IgD-negative memory B cell (primary cell): ENCODE measurements around the gene PTER. TPM values are rescaled to one million over a fixed set of nuclear protein-coding genes. Genes with fewer than 3 reads are reported as not detected.

ENCODE experiments used
- H3K27ac Mint-ChIP-seq, 3 donors: one replicate each; pipeline ENCODE4 v1.8.0; 2020 to 2022; ENCODE audit warnings: mild to moderate bottlenecking in 3 of 3, mixed read lengths in 3 of 3, moderate library complexity in 1 of 3
- H3K27me3 Mint-ChIP-seq: one replicate; pipeline ENCODE4 v1.8.0; 2021; ENCODE audit warnings: mixed read lengths
- H3K36me3 Mint-ChIP-seq: one replicate; pipeline ENCODE4 v1.8.0; 2020; ENCODE audit warnings: mild to moderate bottlenecking, mixed read lengths
- H3K4me1 Mint-ChIP-seq, 3 donors: one replicate each; pipeline ENCODE4 v1.8.0; 2020 to 2022; ENCODE audit warnings: mixed read lengths in 3 of 3, mild to moderate bottlenecking in 1 of 3
- H3K4me3 Mint-ChIP-seq, 4 donors: one replicate each; pipeline ENCODE4 v1.8.0; 2020 to 2022; ENCODE audit warnings: mild to moderate bottlenecking in 4 of 4, mixed read lengths in 4 of 4, moderate library complexity in 3 of 4
- H3K9me3 Mint-ChIP-seq, 3 donors: one replicate each; pipeline ENCODE4 v1.8.0; 2020 to 2021; ENCODE audit warnings: mixed read lengths in 3 of 3, mild to moderate bottlenecking in 1 of 3
- polyA plus RNA-seq: library from polyadenylated mRNA; unstranded; fragments of 300-500 nt; fragmentation: Illumina TruSeq; gene quantifications from one replicate; pipeline ENCODE4 v1.2.3, GENCODE V29; 2021

PTER gene
- polyA plus RNA-seq, 1 donor from 2014 or later = 11.8 TPM

- H3K4me1 Mint-ChIP-seq = peaks cover 25 to 31% (median 27%) of the 10 kb centered on the region in 3 donors
- no peaks in the 10 kb centered on the region for H3K27me3 Mint-ChIP-seq
- peaks cover 4% of the 10 kb centered on the region for H3K36me3 Mint-ChIP-seq
- no peaks in the 10 kb centered on the region for H3K9me3 Mint-ChIP-seq
- H3K4me3 Mint-ChIP-seq = no peak overlapping the region
- H3K27ac Mint-ChIP-seq = no peak overlapping the region
These were observed 6.1 kb downstream of the PTER start for GRCh38 chr10:16442914-16443313.

GRCh38 chr10:16445770-16446469, 9.1 kb downstream of the PTER start:
- Mint-ChIP-seq H3K36me3 (peaks cover 6% of the 10 kb centered on the region), H3K27ac (peak overlapping the region in 1 of 3 donors; percentile 28), H3K9me3 (no peaks in the 10 kb centered on the region)

GRCh38 chr10:16449454-16449853, 12.6 kb downstream of the PTER start:
- Mint-ChIP-seq H3K27ac (no peak overlapping the region), H3K36me3 (peaks cover 3% of the 10 kb centered on the region), H3K9me3 (no peaks in the 10 kb centered on the region), H3K27me3 (no peaks in the 10 kb centered on the region), H3K4me1 (peaks cover 0 to 6% (median 5%) of the 10 kb centered on the region in 3 donors), H3K4me3 (no peak overlapping the region)

More at GRCh38 chr10:16445770-16446469, 9.1 kb downstream of the PTER start:
- Mint-ChIP-seq H3K27me3 (no peaks in the 10 kb centered on the region), H3K4me1 (peaks cover 8 to 16% (median 12%) of the 10 kb centered on the region in 3 donors), H3K4me3 (no peak overlapping the region)

GRCh38 chr10:16458166-16458955, 21.6 kb downstream of the PTER start:
- Mint-ChIP-seq H3K4me1 (peaks cover 0 to 15% (median 4%) of the 10 kb centered on the region in 3 donors), H3K27me3 (no peaks in the 10 kb centered on the region), H3K9me3 (no peaks in the 10 kb centered on the region), H3K4me3 (no peak overlapping the region), H3K27ac (peak overlapping the region in 1 of 3 donors; percentile 8), H3K36me3 (peaks cover 6% of the 10 kb centered on the region)

GRCh38 chr10:16459423-16459939, 22.7 kb downstream of the PTER start:
- H3K27me3 Mint-ChIP-seq = no peaks in the 10 kb centered on the region
- H3K4me3 Mint-ChIP-seq = no peak overlapping the region
- H3K9me3 Mint-ChIP-seq = peaks cover 0 to 1% (median 0%) of the 10 kb centered on the region in 3 donors
- H3K36me3 Mint-ChIP-seq = peaks cover 10% of the 10 kb centered on the region
- H3K4me1 Mint-ChIP-seq = peaks cover 0 to 15% (median 4%) of the 10 kb centered on the region in 3 donors
- peak overlapping the region in 1 of 3 donors; percentile 8 for H3K27ac Mint-ChIP-seq

GRCh38 chr10:16466001-16466400, 29.2 kb downstream of the PTER start:
- H3K4me3 Mint-ChIP-seq = no peak overlapping the region
- H3K27me3 Mint-ChIP-seq = no peaks in the 10 kb centered on the region
- peaks cover 0 to 1% (median 0%) of the 10 kb centered on the region in 3 donors for H3K9me3 Mint-ChIP-seq
- H3K36me3 Mint-ChIP-seq = peaks cover 22% of the 10 kb centered on the region
- peaks cover 7 to 20% (median 9%) of the 10 kb centered on the region in 3 donors for H3K4me1 Mint-ChIP-seq
- H3K27ac Mint-ChIP-seq = no peak overlapping the region

GRCh38 chr10:16470747-16471146, 33.9 kb downstream of the PTER start:
- H3K9me3 Mint-ChIP-seq = no peaks in the 10 kb centered on the region
- peaks cover 5 to 17% (median 6%) of the 10 kb centered on the region in 3 donors for H3K4me1 Mint-ChIP-seq
- H3K27ac Mint-ChIP-seq = peak overlapping the region in 1 of 3 donors; percentile 19
- no peaks in the 10 kb centered on the region for H3K27me3 Mint-ChIP-seq
- H3K4me3 Mint-ChIP-seq = no peak overlapping the region
- peaks cover 8% of the 10 kb centered on the region for H3K36me3 Mint-ChIP-seq

- H3K9me3 Mint-ChIP-seq = no peaks in the 10 kb centered on the region
- no peaks in the 10 kb centered on the region for H3K27me3 Mint-ChIP-seq
- H3K36me3 Mint-ChIP-seq = peaks cover 8% of the 10 kb centered on the region
- peaks cover 5 to 16% (median 5%) of the 10 kb centered on the region in 3 donors for H3K4me1 Mint-ChIP-seq
- H3K4me3 Mint-ChIP-seq = no peak overlapping the region
- no peak overlapping the region for H3K27ac Mint-ChIP-seq
These were observed 36.0 kb downstream of the PTER start for GRCh38 chr10:16472828-16473227.

- Mint-ChIP-seq H3K36me3 (peaks cover 6% of the 10 kb centered on the region), H3K4me3 (no peak overlapping the region), H3K9me3 (no peaks in the 10 kb centered on the region), H3K27me3 (no peaks in the 10 kb centered on the region), H3K27ac (peak overlapping the region in 1 of 3 donors; percentile 77), H3K4me1 (peaks cover 2 to 4% (median 3%) of the 10 kb centered on the region in 3 donors)
These were observed 40.9 kb downstream of the PTER start for GRCh38 chr10:16477757-16478156.

GRCh38 chr10:16478801-16479200, 42.0 kb downstream of the PTER start:
- Mint-ChIP-seq H3K27ac (no peak overlapping the region), H3K4me1 (peaks cover 0 to 3% (median 1%) of the 10 kb centered on the region in 3 donors), H3K9me3 (no peaks in the 10 kb centered on the region), H3K4me3 (no peak overlapping the region), H3K27me3 (no peaks in the 10 kb centered on the region), H3K36me3 (peaks cover 6% of the 10 kb centered on the region)

GRCh38 chr10:16481052-16481728, 44.4 kb downstream of the PTER start:
- H3K4me3 Mint-ChIP-seq = no peak overlapping the region
- H3K36me3 Mint-ChIP-seq = peaks cover 14% of the 10 kb centered on the region
- no peaks in the 10 kb centered on the region for H3K9me3 Mint-ChIP-seq
- H3K27ac Mint-ChIP-seq = no peak overlapping the region
- peaks cover 0 to 3% (median 1%) of the 10 kb centered on the region in 3 donors for H3K4me1 Mint-ChIP-seq
- no peaks in the 10 kb centered on the region for H3K27me3 Mint-ChIP-seq

GRCh38 chr10:16483241-16483917, 46.6 kb downstream of the PTER start:
- Mint-ChIP-seq H3K9me3 (no peaks in the 10 kb centered on the region), H3K4me3 (no peak overlapping the region), H3K27ac (no peak overlapping the region), H3K36me3 (peaks cover 17% of the 10 kb centered on the region), H3K27me3 (no peaks in the 10 kb centered on the region), H3K4me1 (peaks cover 0 to 3% (median 1%) of the 10 kb centered on the region in 3 donors)

GRCh38 chr10:16490511-16490910, 53.7 kb downstream of the PTER start:
- H3K27ac Mint-ChIP-seq = no peak overlapping the region
- H3K4me3 Mint-ChIP-seq = no peak overlapping the region
- no peaks in the 10 kb centered on the region for H3K27me3 Mint-ChIP-seq
- no peaks in the 10 kb centered on the region for H3K9me3 Mint-ChIP-seq
- H3K36me3 Mint-ChIP-seq = peaks cover 20% of the 10 kb centered on the region
- H3K4me1 Mint-ChIP-seq = peaks cover 0 to 3% (median 0%) of the 10 kb centered on the region in 3 donors

- H3K4me1 Mint-ChIP-seq = peaks cover 0 to 6% (median 0%) of the 10 kb centered on the region in 3 donors
- H3K4me3 Mint-ChIP-seq = no peak overlapping the region
- H3K27me3 Mint-ChIP-seq = no peaks in the 10 kb centered on the region
- no peak overlapping the region for H3K27ac Mint-ChIP-seq
- peaks cover 20% of the 10 kb centered on the region for H3K36me3 Mint-ChIP-seq
- H3K9me3 Mint-ChIP-seq = no peaks in the 10 kb centered on the region
These were observed 55.1 kb downstream of the PTER start for GRCh38 chr10:16491933-16492332.
